IMR-90 (cell line): ENCODE results near the gene TPCN1. TPM values are rescaled to one million over a fixed set of nuclear protein-coding genes. Genes with fewer than 3 reads are reported as not detected.

Experiments used
- ATAC-seq: fragments of 200-7000 bp; cut with Tn5 transposase; 2 replicates; pipeline ENCODE4 v1.9.1; 2020; ENCODE audit warnings: low read depth, mild to moderate bottlenecking, moderate library complexity
- BruUV-seq: library from RNA; stranded (reverse); fragments of 400-500 nt; replicated peaks from 2 replicates; lab custom pipeline; 2021; lab: Mats Ljungman, UMichigan
- CTCF ChIA-PET: fragments of 300-600 bp; formaldehyde crosslinking; extraction: SDS; loops from one replicate; lab custom pipeline; 2021; ENCODE audit warnings: antibody characterized with exemption; lab: Yijun Ruan, JAX
- POLR2A ChIA-PET: fragments of 300-600 bp; sonication (Branson Sonifier 250); formaldehyde crosslinking; loops from one replicate; lab custom pipeline; 2022; ENCODE audit warnings: antibody characterized with exemption; ENCODE audit not compliant: unreplicated experiment; lab: Charles Lee
- DNase-seq: peaks from one replicate; pipeline ENCODE4 v3.0.0; 2013
- H2AFZ ChIP-seq: replicated peaks from 2 replicates; pipeline ENCODE3; 2013; ENCODE audit warnings: low read length, mild to moderate bottlenecking; ENCODE audit not compliant: poor library complexity
- H2AK5ac ChIP-seq: 2 replicates; pipeline ENCODE4 v1.6.1; 2013; ENCODE audit warnings: low read depth, low read length, inconsistent platforms
- H2AK9ac ChIP-seq: replicated peaks from 2 replicates; pipeline ENCODE3; 2013; ENCODE audit warnings: mild to moderate bottlenecking, low read depth, low read length, moderate library complexity; ENCODE audit not compliant: poor library complexity
- H2BK120ac ChIP-seq: 2 replicates; pipeline ENCODE4 v1.6.1; 2013; ENCODE audit warnings: low read depth, low read length, inconsistent platforms
- H2BK15ac ChIP-seq: 3 replicates; pipeline ENCODE4 v1.6.1; 2013; ENCODE audit warnings: low read depth, low read length, inconsistent platforms
- H2BK20ac ChIP-seq: 2 replicates; pipeline ENCODE4 v1.6.1; 2013; ENCODE audit warnings: low read depth, mild to moderate bottlenecking, inconsistent platforms, low read length, moderate library complexity
- H2BK5ac ChIP-seq: 2 replicates; pipeline ENCODE4 v1.6.1; 2013; ENCODE audit warnings: mild to moderate bottlenecking, low read depth, low read length, inconsistent platforms; ENCODE audit not compliant: poor library complexity, severe bottlenecking
- H3K14ac ChIP-seq: replicated peaks from 2 replicates; pipeline ENCODE4 v1.6.1; 2013; ENCODE audit warnings: low read depth, low read length, inconsistent platforms
- H3K18ac ChIP-seq: 2 replicates; pipeline ENCODE4 v1.6.1; 2013; ENCODE audit warnings: low read depth, low read length, control low read depth
- H3K23ac ChIP-seq: 2 replicates; pipeline ENCODE4 v1.6.1; 2013; ENCODE audit warnings: low read depth, low read length, inconsistent platforms
- H3K27ac ChIP-seq: 2 replicates; pipeline ENCODE4 v1.5.1; 2013; ENCODE audit warnings: mild to moderate bottlenecking, control low read depth, low read length; ENCODE audit not compliant: insufficient read depth
- H3K27me3 ChIP-seq: 2 replicates; pipeline ENCODE4 v1.6.1; 2013; ENCODE audit warnings: low read length; ENCODE audit not compliant: control insufficient read depth, insufficient read depth
- H3K36me3 ChIP-seq: 2 replicates; pipeline ENCODE4 v1.6.1; 2013; ENCODE audit warnings: low read length, mixed read lengths; ENCODE audit not compliant: control insufficient read depth, insufficient read depth
- H3K4ac ChIP-seq: 2 replicates; pipeline ENCODE4 v1.6.1; 2013; ENCODE audit warnings: low read depth, low read length, inconsistent platforms
- H3K4me1 ChIP-seq: 2 replicates; pipeline ENCODE4 v1.6.1; 2013; ENCODE audit warnings: low read length, mixed read lengths; ENCODE audit not compliant: control insufficient read depth, insufficient read depth
- H3K4me2 ChIP-seq: 2 replicates; pipeline ENCODE4 v1.6.1; 2013; ENCODE audit warnings: low read depth, mild to moderate bottlenecking, control low read depth, low read length, moderate library complexity
- H3K4me3 ChIP-seq: 2 replicates; pipeline ENCODE4 v1.5.1; 2013; ENCODE audit warnings: low read depth, mild to moderate bottlenecking, control low read depth, low read length, moderate library complexity; ENCODE audit not compliant: insufficient read depth
- H3K56ac ChIP-seq: 2 replicates; pipeline ENCODE4 v1.6.1; 2013; ENCODE audit warnings: low read length, inconsistent platforms; ENCODE audit not compliant: insufficient read depth; ENCODE audit errors: extremely low read depth
- H3K79me1 ChIP-seq, 2 experiments: 2 replicates each; pipeline ENCODE4 v1.6.1; 2013; ENCODE audit warnings: low read length in 2 of 2, inconsistent platforms in 1 of 2, low read depth in 1 of 2
- H3K9ac ChIP-seq: 2 replicates; pipeline ENCODE4 v1.6.1; 2013; ENCODE audit warnings: low read depth, low read length, control low read depth
- H3K9me1 ChIP-seq: 2 replicates; pipeline ENCODE4 v1.6.1; 2013; ENCODE audit warnings: low read length, inconsistent platforms; ENCODE audit not compliant: insufficient read depth
- H3K9me3 ChIP-seq: 2 replicates; pipeline ENCODE4 v1.6.1; 2013; ENCODE audit warnings: low read length; ENCODE audit not compliant: control insufficient read depth, insufficient read depth
- H4K20me1 ChIP-seq: 2 replicates; pipeline ENCODE4 v1.6.1; 2013; ENCODE audit warnings: low read length, inconsistent platforms; ENCODE audit not compliant: insufficient read depth
- H4K5ac ChIP-seq: 2 replicates; pipeline ENCODE4 v1.6.1; 2013; ENCODE audit warnings: mild to moderate bottlenecking, low read depth, low read length, control low read depth
- H4K8ac ChIP-seq, 2 experiments: 2 replicates each; pipeline ENCODE4 v1.6.1; 2013; ENCODE audit warnings: low read depth in 2 of 2, low read length in 2 of 2, control low read depth in 1 of 2, inconsistent platforms in 1 of 2
- H4K91ac ChIP-seq: 2 replicates; pipeline ENCODE4 v1.6.1; 2013; ENCODE audit warnings: low read depth, low read length, inconsistent platforms; ENCODE audit not compliant: insufficient read depth
- BHLHE40 ChIP-seq: fragments of 150-350 bp; IDR thresholded peaks from 2 replicates; pipeline ENCODE4 v1.6.1; 2016; ENCODE audit warnings: mild to moderate bottlenecking, low read depth, low read length
- CEBPB ChIP-seq: IDR thresholded peaks from 2 replicates; pipeline ENCODE4 v1.6.1; 2012; ENCODE audit warnings: low read depth, low read length, improper control_type of control experiment
- CHD1 ChIP-seq: IDR thresholded peaks from 2 replicates; pipeline ENCODE4 v1.6.1; 2012; ENCODE audit warnings: low read depth, low read length, improper control_type of control experiment
- CTCF ChIP-seq: conservative IDR thresholded peaks from 2 replicates; pipeline ENCODE4 v1.5.1; 2012; ENCODE audit warnings: mild to moderate bottlenecking, low read depth, low read length, improper control_type of control experiment
- ELK1 ChIP-seq: fragments of 150-350 bp; IDR thresholded peaks from 2 replicates; pipeline ENCODE4 v1.6.1; 2016; ENCODE audit warnings: low read depth, mild to moderate bottlenecking, low read length, moderate library complexity, borderline replicate concordance
- FOS ChIP-seq: fragments of 150-350 bp; IDR thresholded peaks from 2 replicates; pipeline ENCODE4 v1.6.1; 2016; ENCODE audit warnings: low read depth, low read length
- MAFK ChIP-seq: IDR thresholded peaks from 2 replicates; pipeline ENCODE4 v1.6.1; 2012; ENCODE audit warnings: low read depth, low read length, improper control_type of control experiment
- MAZ ChIP-seq: IDR thresholded peaks from 2 replicates; pipeline ENCODE4 v1.6.1; 2012; ENCODE audit warnings: low read depth, mild to moderate bottlenecking, low read length, improper control_type of control experiment, moderate library complexity, borderline replicate concordance
- MXI1 ChIP-seq: IDR thresholded peaks from 2 replicates; pipeline ENCODE4 v1.6.1; 2012; ENCODE audit warnings: low read depth, mild to moderate bottlenecking, low read length, moderate library complexity, borderline replicate concordance
- NFE2L2 ChIP-seq: fragments of 150-350 bp; IDR thresholded peaks from 2 replicates; pipeline ENCODE4 v1.6.1; 2016; ENCODE audit warnings: low read depth, mild to moderate bottlenecking, low read length
- POLR2A ChIP-seq: IDR thresholded peaks from 2 replicates; pipeline ENCODE4 v1.6.1; 2012; ENCODE audit warnings: mild to moderate bottlenecking, low read depth, low read length
- RAD21 ChIP-seq: IDR thresholded peaks from 2 replicates; pipeline ENCODE4 v1.6.1; 2012; ENCODE audit warnings: low read length, improper control_type of control experiment
- RCOR1 ChIP-seq: IDR thresholded peaks from 2 replicates; pipeline ENCODE4 v1.6.1; 2012; ENCODE audit warnings: mild to moderate bottlenecking, low read length, improper control_type of control experiment; ENCODE audit not compliant: insufficient replicate concordance
- RFX5 ChIP-seq: IDR thresholded peaks from 2 replicates; pipeline ENCODE4 v1.8.0; 2012; ENCODE audit warnings: low read depth, mild to moderate bottlenecking, low read length, moderate library complexity
- SMC3 ChIP-seq: fragments of 150-350 bp; IDR thresholded peaks from 2 replicates; pipeline ENCODE4 v1.6.1; 2016; ENCODE audit warnings: low read depth, mild to moderate bottlenecking, antibody characterized with exemption, low read length, moderate library complexity
- USF2 ChIP-seq: fragments of 150-350 bp; IDR thresholded peaks from 2 replicates; pipeline ENCODE4 v1.6.1; 2017; ENCODE audit warnings: mild to moderate bottlenecking, antibody characterized with exemption, low read length, low read depth
- WGBS, 2 experiments: methylation state at CpG; one replicate each; pipeline versions ENCODE4 v1.1.5 to v1.1.7; 2013; ENCODE audit warnings: missing lambda C conversion rate in 2 of 2; ENCODE audit not compliant: insufficient read length in 1 of 2; ENCODE audit errors: extremely low coverage in 2 of 2; 5-methylcytosine and 5-hydroxymethylcytosine counted together
- dilution Hi-C: fragments of 300-500 bp; cut with HindIII; formaldehyde crosslinking; loops from one replicate; pipeline ENCODE4 v1.14.3; 2018; ENCODE audit warnings: low sequenced_read_pairs; ENCODE audit not compliant: unreplicated experiment
- in situ Hi-C: fragments of 300-500 bp; cut with MboI; formaldehyde crosslinking; loops from 3 replicates; pipeline ENCODE4 v1.14.3; 2019; ENCODE audit warnings: low sequenced_read_pairs, inconsistent platforms, mixed read lengths
- intact Hi-C: fragments of 100-400 bp; cut with micrococcal nuclease; formaldehyde crosslinking; loops from 2 replicates; pipeline ENCODE4 v1.10.0; 2022
- polyA plus RNA-seq, 3 experiments: library from polyadenylated mRNA; depleted of rRNA; stranded (reverse); fragments of >200 nt; gene quantifications; 2 replicates each; pipeline ENCODE4 v1.2.3, GENCODE V29; 2012; ENCODE audit warnings: low replicate concordance in 1 of 3
- total RNA-seq: library from RNA; depleted of rRNA; stranded (reverse); fragments of >200 nt; gene quantifications from 2 replicates; pipeline ENCODE4 v1.2.3, GENCODE V29; 2012

The TPCN1 gene
- total and polyA plus RNA-seq, 2 of the 4 experiments (the other 2 are of a cell fraction), result 2.0 to 13.2 TPM

- ATAC-seq, result no peak
- H2BK15ac ChIP-seq, result no peak overlapping the region
- H3K4me3 ChIP-seq, result no peak overlapping the region
- H2AK5ac ChIP-seq, result no peak overlapping the region
- no peak overlapping the region for H2BK5ac ChIP-seq
- no peak overlapping the region for H2AFZ ChIP-seq
- no peaks in the 10 kb centered on the region for H3K9me3 ChIP-seq
- H3K56ac ChIP-seq, result no peak overlapping the region
- no peak overlapping the region for H2BK120ac ChIP-seq
- H3K4me1 ChIP-seq, result no peaks in the 10 kb centered on the region; the same call in 1 of the 2 replicates
- H4K91ac ChIP-seq, result no peak overlapping the region
- no TSS peak for BruUV-seq
- no peak for DNase-seq
- H3K9me1 ChIP-seq, result no peaks in the 10 kb centered on the region
- in situ Hi-C loops (no loop called here), intact Hi-C loops (no loop called here), dilution Hi-C loops (no loop called here)
- H3K36me3 ChIP-seq, result no peaks in the 10 kb centered on the region
- no peak overlapping the region for H4K5ac ChIP-seq
- H3K23ac ChIP-seq, result no peak overlapping the region
- H2AK9ac ChIP-seq, result no peak overlapping the region
- TF ChIP-seq NFE2L2 (no peak), ELK1 (no peak), MAZ (no peak), MXI1 (no peak), CEBPB (no peak), RFX5 (no peak), USF2 (no peak), CHD1 (no peak), BHLHE40 (no peak), RCOR1 (no peak), POLR2A (no peak), RAD21 (no peak), CTCF (no peak), SMC3 (no peak), FOS (no peak), MAFK (no peak)
- no peaks in the 10 kb centered on the region for H4K20me1 ChIP-seq
- CTCF ChIA-PET, result interaction anchor here (0.6 kb wide), 1 partner anchor 142 kb away, joined by 3 read pairs; no protein-coding TSS in a partner anchor
- no peaks in the 10 kb centered on the region for H3K79me1 ChIP-seq
- POLR2A ChIA-PET, result no interaction called here
- peaks cover 9% of the 10 kb centered on the region; the same call in 1 of the 2 replicates for H3K27me3 ChIP-seq
- no peak overlapping the region for H3K27ac ChIP-seq
- no CpG with 5 or more reads among the region's 2 CpGs for WGBS, 2 experiments
- no peak overlapping the region for H2BK20ac ChIP-seq
- H3K4me2 ChIP-seq, result no peak overlapping the region
- H3K18ac ChIP-seq, result no peak overlapping the region
- no peak overlapping the region for H3K14ac ChIP-seq
- H4K8ac ChIP-seq, result no peak overlapping the region
- no peak overlapping the region for H3K4ac ChIP-seq
- no peak overlapping the region for H3K9ac ChIP-seq
These were observed 126.6 kb downstream of the TPCN1 start for GRCh38 chr12:113347892-113348291.
